Pons (tissue), 1 donor: ENCODE results near the gene SLC12A1.

Experiments
- DNase-seq: peaks from one replicate; pipeline ENCODE4 v3.0.0-alpha.2; 2016; ENCODE audit warnings: low spot score

SLC12A1 gene

DNA sequence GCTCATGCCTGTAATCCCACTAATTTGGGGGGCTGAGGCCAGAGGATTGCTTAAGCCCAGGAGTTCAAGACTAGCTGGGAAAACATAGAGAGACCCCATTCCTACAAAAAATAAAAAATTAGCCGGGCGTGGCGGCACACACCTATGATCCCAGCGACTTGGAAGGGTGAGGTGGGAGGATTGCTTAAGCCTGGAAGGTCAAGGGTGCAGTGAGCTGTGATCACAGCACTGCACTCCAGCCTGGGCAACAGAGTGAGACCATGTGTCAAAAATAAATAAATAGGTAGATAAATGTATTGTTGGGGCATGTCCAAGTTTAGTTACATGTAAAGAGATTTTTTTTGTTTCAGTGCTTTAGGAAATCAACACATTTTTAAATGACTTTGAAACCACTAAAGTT lies 36.4 kb downstream of the SLC12A1 start:
- no peak for DNase-seq

DNA sequence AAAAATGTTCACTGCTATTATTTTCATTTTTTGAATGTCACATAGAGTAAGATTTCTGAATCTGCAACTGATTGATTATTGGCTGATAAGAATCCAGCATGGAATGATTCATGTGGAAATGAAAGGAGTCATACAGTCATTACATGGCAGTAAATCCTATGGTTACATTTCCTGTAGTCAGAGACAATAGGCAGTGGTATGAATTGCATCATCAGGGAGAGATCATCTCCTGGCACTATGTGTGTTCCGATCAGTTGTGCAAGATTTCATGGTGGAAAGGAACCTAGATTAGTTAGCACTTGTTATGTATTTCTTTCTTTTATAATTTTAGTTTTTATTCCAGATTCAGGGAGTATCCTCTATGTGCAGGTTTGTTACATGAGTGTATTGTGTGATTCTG lies 38.8 kb downstream of the SLC12A1 start:
- no peak for DNase-seq

DNA sequence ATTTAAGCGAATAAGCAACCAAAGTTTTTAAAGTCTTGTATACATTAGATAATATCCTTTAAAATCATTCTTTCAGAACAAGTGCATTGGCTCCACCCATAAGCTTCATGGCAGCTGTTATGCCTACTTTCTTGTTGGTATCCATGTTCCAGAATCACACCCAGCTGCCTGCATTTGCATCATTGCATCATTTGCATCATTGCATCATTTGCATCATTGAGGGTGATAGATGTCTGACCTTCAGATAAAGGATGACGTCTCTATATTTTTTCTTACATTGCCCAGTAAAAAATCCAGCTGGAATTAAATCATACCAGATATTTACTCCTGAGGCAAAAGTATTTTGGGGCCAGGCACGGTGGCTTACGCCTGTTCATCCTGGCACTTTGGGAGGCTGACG lies 42.3 kb downstream of the SLC12A1 start:
- no peak for DNase-seq

DNA sequence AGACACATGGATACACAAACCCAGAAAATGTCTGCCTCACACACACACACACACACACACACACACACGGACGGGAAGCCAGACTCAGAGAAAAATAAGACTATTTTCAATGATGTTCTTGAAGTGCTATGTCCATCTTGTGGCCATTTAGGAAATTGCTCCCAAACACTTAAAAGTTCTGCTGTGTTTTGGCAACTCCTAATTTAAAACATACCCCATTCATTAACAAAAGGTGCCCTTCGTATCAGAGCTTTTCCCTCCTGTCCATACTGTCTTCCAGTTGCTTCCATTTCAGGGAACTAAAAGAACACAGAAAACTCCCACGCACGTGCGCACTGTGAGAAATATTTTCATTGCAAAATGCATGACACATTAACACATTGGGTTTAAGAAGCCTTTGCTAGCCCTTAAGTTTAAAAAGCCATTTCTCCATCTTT lies 44.6 kb downstream of the SLC12A1 start:
- DNase-seq = peak; percentile 48

DNA sequence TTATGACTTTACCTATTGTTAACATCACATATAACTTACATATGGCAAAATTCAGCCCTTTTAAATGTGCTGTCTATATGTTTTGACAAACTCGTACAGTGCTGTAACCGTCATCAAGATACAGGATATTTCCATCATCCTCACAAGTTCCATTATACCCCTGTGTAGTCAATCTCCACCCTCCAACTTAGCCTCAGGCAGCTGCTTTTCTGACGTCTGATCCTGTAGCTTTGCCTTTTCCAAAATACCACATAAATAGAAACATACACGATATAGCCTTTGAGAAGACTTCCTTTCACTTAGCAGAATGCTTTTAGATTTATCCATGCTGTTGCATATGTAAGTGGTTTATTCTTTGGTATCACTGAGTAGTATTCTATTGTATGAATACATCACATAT lies 47.1 kb downstream of the SLC12A1 start:
- DNase-seq = no peak

DNA sequence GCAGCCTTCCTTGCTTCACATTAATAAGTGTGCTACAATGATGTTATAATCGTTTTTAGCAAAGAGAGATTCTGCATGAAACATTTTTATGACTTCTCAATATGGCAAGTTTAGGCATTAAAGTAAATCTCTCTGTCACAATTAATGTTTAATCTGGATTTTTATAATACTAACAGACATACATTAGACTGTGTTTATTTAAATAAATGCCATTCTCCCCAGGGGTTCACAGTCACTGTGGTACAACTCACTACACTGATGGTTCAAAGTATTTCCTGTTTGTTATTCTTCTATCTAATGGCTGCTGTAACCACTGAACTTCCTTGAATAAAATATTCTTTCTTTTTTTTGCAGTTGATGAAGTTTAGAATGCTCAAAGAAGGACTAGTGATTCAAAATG lies 59.0 kb downstream of the SLC12A1 start:
- DNase-seq = no peak

DNA sequence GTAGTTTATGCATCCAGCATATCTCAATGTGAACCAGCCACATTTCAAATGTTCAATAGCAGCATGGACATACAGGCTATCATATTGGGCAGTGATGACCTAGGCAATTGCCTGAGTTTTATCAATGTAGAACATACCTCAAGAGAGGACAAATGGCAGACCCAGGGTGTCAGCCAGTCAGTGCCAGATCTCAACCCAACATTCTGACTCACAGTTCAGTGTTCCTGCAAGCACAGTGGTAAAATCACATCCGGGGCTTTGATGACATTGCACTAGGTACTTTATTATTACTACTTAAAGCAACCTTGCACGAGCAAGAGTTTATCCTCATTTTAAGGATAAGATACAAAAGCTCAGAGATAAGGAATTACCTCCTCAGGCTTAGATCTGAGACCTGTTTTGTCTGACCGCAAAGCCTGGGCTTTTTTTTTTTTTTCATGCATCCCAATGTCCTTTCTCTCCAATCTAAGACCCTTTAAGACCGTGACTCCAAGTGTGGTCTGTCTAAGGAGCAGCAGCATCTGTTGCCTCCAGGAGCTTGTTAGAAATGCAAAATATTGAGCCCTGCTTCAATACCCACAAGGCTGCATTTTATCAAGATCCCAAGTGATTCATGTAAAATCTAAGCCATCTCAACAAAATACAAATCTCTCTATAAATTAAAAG lies 60.1 kb downstream of the SLC12A1 start:
- DNase-seq = no peak

DNA sequence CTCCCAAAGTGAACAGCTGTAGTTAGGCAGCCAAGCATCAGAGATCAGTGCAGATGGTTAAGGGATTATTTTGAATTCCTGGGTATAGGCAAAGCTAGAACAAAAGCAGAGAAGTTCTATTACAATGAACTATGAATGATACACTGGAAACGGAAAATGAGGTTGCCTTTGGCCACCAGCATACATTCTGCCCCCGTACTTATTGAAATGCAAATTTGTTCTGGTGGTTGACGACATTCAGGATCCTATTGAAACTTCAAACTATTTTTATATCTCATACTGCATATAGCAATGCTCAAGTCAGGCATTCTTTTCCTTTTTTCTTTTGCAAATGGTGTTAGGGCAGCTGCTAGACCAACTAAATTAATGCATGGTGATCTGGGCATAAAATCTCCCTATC lies 61.7 kb downstream of the SLC12A1 start:
- DNase-seq = no peak

DNA sequence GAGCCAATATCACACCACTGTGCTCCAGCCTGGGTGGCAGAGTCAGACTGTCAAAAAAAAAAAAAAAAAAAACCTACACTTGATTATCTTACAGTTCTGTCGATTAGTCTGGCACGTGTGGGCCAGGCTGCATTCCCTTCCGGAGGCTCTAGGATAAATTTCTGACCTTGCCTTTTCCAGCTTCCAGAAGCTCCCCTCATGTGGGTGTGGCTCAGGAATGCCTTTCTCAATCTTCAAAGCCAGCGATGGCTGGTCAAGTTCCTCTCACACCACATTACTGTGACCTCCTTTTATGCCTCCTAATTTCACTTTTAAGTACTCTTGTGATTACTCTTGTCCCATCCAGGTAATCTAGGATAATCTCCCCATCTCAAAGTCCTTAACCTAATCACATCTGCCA lies 66.9 kb downstream of the SLC12A1 start:
- no peak for DNase-seq

DNA sequence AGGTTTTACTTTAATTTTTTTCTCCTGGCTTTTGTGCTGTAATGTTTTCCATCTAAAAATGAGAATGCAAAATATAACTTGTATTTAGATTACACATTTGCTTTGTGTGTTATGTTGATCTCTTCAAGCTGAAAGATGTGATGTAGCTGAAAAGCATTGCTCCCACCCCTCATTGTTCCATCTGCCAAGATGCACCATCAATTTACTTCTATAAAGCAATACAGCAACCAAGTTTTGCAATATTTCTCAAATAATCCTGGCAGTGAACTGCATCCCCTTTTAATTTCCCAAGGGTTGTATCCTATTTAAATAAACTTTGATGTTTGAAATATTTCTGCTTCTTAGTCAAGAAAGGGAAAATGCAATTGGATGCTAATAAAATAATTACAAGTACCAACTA lies 72.6 kb downstream of the SLC12A1 start:
- no peak for DNase-seq

DNA sequence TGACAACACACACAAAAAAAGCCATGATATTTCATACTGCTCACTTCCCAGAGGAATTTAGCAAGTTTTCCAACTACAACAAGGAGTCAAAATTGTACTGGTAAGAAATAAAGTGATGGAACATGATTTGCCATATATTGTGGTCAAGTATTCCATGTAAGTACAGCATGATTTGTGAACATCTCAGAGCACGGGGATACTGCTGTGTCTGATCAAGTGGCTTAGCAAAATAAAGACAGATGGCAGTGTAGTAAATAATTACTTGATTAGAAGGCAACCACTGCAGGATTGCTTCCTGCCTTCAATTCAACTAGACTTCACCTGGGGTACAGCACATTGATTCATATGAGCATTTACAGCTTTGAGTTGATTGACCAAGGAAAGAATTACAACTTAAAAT lies 73.5 kb downstream of the SLC12A1 start:
- DNase-seq = no peak

DNA sequence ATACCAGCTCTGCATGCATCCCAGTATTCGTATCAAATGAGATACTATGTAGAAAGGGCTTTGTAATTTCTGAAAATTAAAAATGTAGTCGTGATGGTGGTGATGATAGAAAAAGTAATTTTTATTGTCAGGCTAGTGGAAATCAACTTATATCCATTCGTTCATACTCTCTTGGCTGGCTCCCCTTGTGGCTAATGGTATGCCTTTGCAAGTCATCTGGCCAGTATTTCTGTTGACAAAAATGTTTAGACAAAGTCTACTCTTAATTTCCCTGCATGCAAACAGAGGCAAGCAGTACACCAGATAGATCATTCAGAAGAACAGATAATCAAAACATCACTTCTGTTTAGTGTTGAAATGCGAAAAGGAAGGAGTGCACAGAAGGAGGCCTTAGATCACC lies 75.6 kb downstream of the SLC12A1 start:
- DNase-seq = no peak

DNA sequence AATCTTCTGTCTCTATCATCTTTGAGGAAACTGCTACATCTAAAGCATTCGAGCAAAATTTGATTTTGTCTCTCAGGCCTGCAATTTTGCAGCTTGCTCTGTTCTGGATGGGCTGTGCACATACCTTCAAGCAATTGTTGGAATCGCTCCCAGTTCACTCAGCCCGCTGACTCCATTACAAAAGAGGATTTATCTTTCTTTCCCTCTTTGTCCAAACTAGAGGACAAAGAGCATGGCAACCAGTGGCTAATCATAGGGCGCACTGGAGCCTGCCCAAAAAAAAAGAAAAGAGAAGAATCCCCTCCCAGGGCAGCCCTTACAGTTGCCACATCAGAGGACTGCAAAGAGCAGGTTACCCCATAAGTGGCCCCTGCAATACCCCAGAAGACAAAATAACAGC lies 76.1 kb downstream of the SLC12A1 start:
- DNase-seq = peak; percentile 54

DNA sequence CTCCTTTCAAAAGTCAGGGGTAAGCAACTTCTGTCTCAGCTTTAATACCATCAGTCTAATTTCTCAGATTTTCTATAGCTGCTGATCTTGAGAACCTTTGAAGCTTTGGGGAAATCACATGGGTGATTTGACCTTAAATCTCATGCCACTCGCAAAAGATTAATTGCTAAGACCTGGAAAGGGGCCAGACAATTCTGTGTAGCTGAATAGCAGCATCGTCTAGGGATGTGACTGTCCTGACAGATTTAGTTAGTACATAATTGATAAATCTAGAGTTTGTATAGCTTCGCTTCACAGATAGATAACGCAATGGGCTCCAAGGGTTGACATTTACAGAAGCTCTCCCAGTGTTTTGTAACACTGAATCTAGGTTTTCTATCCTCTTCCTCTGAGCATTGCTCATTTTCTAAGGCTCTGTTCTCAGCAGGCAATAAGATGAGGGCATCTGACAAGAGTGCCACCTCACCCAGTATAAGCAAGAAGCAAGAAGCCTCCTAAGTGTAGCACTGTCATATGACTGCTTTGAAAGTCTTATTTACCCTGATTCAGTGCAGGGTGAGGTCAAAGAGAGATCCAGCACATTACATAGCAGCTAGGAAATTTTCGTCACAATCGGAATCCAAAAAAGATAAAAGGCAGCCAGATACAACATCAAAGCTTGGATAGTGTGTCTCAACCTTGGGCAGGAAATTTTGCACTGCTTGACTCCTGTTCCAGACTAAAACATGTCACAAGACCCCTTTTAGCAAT lies 77.5 kb downstream of the SLC12A1 start:
- DNase-seq = no peak

DNA sequence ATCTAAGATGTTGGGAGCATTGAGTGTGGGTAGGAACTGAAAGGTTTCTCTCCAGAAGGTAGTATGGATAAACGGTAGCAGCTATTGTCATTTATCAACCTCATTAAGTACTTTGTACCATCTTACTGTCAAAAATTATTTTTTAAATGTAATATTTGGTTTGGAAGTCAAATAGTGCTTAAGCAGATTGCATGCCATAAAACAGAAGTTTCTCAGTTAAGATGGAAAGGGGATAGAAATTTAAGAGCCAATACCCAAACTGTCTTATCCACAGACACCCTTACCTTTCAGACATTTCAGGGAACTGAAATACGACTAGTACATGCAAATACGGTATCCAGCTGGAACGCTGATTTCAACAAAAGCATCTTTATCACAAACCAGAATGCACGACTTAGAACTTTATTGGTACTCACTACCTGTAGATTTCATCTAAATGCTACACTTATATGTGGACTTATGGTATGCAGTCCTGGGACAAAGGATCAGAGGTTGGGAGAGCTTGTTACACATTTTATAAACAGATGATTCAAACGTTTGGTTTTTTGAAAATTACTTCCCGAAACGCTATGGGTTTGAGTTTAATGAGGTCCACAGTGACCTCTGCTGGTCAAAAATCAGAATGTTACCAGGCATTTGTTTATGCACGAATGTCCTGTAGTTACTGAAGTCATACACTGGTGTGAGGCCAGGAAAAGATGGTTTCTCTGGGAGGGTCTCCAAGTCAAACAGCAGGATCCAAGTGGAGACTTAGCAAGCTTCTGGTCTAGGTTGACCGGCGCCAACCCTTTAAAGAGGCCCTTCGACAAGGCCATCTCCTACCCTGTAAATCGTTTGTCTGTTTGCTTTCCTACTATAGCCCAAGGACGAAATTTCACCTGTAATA lies 79.5 kb downstream of the SLC12A1 start:
- DNase-seq = peak; percentile 87

DNA sequence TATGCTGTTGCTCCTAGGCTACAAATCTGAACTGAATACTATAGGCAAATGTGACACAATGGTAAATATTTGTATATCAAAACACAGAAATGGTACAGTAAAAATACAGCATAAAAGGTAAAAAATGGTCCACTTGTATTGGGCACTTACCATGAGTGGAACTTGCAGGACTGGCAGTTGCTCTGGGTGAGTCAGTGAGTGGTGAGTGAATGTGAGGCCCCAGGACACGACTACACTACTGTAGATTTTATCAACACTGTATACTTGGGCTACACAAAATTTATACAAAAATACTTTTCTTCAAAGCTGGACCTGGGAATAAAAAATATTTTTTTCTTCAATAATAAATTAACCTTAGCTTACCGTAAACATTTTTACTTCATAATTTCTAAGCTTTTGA lies 83.5 kb downstream of the SLC12A1 start:
- no peak for DNase-seq

DNA sequence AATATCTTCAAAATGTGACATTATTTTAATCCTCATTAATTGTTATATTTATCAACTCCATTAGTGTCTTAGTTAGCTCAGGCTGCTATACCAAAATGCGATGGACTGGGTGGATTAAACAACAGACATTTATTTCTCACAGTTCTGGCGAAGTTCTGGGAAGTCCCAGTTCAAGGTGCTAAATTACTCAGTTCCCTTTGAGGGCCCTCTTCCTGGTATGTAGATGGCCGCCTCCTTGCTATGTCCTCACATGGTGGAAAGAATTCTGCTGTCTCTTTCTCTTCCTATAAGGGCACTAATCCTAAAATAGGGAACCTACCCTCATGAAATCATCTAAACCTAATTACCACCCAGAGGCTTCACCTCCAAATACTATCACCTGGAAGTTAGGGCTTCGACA lies 86.4 kb downstream of the SLC12A1 start:
- DNase-seq = no peak

DNA sequence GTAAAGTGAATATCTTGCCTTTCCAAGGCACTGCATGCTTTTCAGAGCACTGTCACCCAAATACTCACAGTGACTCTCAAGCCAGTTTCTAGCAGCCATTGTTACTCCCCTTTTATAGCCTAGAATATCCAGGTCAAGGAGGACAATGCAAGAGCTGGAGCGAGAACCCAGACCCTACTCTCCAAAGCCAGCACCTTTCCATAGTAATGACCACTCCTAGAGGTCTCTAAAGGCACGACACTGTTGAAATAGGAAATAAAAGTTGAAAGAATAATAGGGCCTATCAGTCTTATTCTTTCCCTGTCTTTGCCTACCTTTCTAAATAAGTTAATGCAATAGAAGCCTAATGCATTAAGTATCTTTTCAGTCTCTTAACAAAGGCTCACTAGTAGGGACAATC lies 91.6 kb downstream of the SLC12A1 start:
- no peak for DNase-seq

DNA sequence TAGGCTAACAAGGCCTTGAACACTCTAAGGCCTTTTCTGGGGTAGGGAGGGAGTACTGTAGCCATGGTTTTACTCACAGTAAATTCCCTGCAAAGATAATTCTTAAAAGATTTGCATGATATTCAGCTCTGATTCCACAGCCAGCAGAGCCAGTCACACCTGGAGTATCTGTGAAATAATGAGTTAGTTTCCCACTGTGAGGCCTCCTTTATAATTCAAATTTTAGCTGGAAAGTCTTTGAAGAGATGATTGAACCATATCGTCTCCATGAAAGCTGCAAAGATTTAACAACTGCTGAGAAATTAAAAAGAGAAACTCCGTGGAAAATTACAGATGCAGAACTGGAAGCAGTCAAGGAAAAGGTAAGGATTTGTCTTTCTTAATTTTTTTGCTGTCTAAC lies 92.8 kb downstream of the SLC12A1 start:
- DNase-seq = no peak

DNA sequence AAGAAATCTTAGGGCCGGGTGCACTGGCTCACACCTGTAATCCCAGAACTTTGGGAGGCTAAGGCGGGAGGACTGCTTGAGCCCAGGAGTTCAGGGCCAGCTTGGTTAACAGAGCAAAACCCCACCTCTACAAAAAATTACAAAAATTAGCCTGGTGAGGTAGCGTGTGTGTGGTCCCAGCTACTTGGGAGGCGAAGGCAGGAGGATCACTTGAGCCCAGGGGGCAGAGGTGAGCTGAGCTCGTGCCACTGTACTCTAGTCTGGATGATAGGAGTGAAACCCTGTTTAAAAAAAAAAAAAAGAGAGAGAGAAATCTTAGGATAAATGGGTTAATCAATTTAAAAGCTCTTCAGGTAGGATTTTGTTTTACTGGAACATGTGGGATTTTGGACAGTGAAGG lies 93.9 kb downstream of the SLC12A1 start:
- no peak for DNase-seq

DNA sequence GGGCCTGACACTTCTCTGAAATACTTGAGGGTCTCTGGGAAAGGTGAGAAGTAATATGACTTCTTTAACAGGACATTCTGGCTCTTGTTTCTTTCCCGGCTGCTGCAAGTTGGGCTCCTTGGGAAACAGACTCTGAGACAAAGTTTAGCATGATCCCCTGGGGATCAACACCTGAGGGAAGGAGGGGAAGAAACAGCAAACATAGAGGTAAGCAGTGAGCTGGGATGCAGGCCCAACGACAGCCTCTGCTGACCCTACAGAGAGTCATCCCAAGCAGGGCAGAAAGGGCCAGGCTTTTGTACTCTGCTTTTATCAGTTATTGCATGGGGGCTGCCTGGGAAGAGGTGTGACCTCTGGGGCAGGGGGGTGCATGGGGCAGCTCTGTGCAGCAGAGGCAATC lies 98.3 kb downstream of the SLC12A1 start:
- no peak for DNase-seq

DNA sequence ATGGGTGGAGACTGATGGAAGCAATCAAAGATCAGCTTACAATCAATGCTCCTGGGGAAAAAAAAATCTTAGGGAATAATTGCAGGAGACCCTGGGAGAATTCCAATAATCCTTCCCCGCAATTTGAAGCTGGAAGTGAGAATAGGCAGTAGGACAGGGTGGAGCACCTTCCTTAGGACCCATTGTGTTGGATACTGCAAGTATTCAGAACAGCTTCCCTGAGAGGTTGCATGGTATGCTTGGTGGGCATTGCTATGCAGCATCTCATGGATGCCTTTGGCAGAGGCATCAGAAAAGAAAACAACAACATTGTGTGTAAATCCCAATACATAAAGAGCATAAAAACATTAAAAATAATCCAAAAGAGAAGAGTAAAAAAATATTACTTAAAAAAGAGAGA lies 100.5 kb downstream of the SLC12A1 start:
- no peak for DNase-seq

DNA sequence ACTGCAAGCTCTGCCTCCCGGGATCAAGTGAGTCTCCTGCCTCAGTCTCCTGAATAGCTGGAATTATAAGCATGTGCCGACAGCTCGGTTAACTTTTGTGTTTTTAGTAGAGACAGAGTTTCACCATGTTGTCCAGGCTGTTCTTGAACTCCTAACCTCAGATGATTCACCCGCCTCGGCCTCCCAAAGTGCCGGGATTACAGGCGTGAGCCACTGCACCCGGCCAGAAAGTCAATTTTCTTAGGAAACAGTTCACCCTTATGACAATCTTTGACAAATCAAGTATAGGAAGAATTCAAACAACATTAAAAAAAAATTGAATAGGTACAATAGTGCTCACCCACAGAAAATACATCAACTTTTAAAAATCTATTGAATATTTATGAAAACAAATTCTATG lies 101.5 kb downstream of the SLC12A1 start:
- no peak for DNase-seq
